ENCODE measurements around the gene TAS1R1. TPM values are rescaled to one million over a fixed set of nuclear protein-coding genes. Genes with fewer than 3 reads are reported as not detected.

The TAS1R1 gene
- total RNA-seq = not detected in 2 replicates

DNA sequence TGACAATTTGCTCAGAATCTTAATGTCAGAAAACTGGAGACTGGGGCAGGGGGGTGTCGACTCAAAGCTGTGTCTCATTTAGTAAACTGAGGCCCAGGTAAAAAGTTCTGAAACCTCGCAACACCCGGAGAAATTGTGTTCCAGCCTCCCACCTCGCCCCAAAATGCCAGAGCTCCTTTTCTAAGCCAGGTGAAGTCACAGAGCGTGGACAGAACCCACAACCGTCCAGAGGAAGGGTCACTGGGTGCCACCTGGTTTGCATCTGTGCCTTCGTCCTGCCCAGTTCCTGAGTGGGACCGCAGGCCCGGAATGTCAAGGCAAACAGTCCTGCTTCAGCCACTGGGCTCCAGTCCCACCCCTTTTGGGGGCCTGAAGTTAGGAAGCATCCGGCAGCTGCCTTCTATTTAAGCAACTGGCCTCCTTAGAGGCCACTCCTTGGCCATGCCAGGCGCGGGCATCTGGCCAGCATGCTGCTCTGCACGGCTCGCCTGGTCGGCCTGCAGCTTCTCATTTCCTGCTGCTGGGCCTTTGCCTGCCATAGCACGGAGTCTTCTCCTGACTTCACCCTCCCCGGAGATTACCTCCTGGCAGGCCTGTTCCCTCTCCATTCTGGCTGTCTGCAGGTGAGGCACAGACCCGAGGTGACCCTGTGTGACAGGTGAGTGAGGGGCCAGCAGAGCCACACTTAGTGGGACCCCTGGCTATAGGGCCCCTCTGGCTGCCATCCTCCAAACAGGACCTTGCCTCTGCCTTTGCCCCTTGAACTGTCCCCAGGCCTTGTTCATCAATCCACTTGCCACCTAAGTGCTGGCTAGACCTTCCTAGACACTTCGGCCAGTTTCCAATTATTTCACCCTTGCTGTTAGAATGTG lies at the start of gene TAS1R1:
Gene TAS1R1 (plus strand): TSS at position 401 of the 872 bp plus-strand sequence. CDS start 67 bp downstream, at position 468.
- H3K4me3 ChIP-seq (ENCODE audit: low read depth, low read length) = peak within 1 kb of the TSS; percentile 99
- TF ChIP-seq, protein P1, sequence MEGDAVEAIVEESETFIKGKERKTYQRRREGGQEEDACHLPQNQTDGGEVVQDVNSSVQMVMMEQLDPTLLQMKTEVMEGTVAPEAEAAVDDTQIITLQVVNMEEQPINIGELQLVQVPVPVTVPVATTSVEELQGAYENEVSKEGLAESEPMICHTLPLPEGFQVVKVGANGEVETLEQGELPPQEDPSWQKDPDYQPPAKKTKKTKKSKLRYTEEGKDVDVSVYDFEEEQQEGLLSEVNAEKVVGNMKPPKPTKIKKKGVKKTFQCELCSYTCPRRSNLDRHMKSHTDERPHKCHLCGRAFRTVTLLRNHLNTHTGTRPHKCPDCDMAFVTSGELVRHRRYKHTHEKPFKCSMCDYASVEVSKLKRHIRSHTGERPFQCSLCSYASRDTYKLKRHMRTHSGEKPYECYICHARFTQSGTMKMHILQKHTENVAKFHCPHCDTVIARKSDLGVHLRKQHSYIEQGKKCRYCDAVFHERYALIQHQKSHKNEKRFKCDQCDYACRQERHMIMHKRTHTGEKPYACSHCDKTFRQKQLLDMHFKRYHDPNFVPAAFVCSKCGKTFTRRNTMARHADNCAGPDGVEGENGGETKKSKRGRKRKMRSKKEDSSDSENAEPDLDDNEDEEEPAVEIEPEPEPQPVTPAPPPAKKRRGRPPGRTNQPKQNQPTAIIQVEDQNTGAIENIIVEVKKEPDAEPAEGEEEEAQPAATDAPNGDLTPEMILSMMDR (conservative IDR thresholded peaks at IDR 0.05; ENCODE audit: low read depth, low read length) = no peak
- no peak for DNase-seq (ENCODE audit: low read depth)

DNA sequence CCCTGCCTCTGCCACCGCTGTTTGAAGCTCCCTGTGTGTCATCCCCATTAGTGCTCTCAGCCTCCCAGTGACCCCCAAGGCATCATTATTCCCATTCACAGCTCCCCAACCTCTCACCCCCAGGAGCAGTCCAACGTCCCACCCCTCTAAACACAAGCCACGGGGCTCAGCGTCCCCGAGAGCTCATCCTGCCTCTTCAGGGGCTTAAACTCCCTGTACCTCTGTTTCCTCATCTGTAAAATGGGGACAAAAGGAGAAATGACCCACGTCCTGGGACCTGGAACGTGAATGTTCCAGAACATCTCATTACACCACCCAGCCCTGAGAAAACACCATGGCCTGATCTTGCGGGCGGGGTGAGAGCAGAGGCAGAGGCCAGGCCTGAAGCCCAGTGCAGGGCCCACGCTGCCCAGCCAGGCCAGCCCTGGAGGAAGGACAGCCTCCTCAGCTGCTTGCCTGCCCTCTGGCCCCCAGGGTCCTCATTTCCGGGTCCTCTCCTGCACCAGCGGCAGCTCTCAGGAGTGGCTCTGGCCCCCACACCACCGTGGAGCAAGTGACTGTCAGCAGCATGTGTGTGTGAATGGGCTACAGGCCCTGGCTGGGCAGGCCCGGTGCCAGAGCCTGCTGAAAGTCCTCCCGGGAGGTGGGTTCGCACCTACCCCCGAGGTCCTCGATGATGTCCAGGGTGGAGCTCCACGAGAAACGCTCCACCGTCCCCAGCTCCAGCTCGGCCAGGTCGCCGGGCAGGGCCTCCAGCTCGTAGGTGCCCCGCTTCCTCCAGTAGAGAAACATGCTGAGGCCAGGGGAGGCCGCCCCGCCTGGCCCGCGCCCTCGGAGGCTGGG lies 49.5 kb upstream of the TAS1R1 start:
- no peak for DNase-seq (ENCODE audit: low read depth)
- TF ChIP-seq, protein P1 (conservative IDR thresholded peaks at IDR 0.05; ENCODE audit: low read depth, low read length) = no peak
- H3K4me3 ChIP-seq (ENCODE audit: low read depth, low read length) = no peak overlapping the region

DNA sequence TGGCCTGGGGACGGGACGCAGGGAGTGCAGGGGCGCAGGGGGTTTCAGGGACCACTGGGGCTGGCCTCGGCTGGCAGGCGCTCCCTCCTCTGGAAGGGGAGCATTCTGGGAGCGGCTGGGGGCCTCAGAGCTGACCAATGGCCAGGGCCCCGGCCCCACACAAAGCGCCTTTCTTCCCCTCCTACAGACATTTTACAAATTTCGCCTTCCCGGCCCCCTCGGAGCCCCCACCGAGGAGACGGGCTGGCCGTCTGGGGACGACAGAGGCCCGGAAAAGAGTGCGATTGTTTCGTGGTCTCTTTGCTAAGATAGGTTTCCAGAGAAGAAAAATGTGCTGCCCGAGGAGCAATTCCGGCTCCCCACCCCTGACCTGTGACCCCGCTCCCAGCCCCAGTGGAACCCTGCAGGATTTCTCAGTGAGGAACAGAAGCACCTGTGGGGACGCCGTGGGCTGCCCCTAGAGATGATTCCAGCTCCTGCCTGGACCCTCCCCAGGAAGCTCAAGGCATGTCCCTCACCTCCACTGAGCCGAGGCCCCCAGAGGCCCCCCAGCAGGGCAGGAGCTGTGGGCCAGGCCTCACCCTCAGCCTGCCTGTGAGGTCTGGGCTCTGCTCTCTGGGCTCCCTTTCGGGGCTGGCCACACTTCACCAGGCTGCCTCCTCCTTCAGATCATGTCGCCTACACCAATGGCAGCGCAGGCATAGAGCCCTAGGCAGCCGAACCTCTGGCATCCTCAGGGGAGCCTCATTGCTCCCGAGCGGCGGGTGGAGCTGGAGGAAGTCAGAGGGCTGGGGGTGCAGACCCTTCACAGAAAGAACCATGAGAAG lies 48.7 kb upstream of the TAS1R1 start:
- TF ChIP-seq, protein P1 (conservative IDR thresholded peaks at IDR 0.05; ENCODE audit: low read depth, low read length) = no peak
- DNase-seq (ENCODE audit: low read depth) = no peak
- H3K4me3 ChIP-seq (ENCODE audit: low read depth, low read length) = no peak overlapping the region

DNA sequence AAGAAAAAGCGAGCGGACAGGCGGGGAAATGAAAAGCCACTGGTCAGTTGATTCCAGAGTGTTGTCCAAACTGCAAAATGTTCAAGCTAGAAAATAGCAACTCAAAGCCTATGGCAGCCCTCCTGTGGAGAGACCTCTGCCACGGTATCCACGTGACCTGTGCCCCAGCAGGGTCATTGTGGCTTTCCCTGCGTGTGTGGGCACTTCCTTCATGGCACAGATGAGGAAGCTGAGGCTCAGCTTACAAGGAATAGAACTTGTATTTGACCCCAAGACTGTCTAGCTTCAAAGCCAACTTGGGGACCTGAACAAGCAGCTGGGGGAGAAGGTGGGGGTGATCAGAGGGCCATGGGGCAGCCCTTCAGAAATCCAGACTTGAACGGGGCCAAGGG lies 48.1 kb upstream of the TAS1R1 start:
- H3K4me3 ChIP-seq (ENCODE audit: low read depth, low read length) = no peak overlapping the region
- TF ChIP-seq, protein P1 (conservative IDR thresholded peaks at IDR 0.05; ENCODE audit: low read depth, low read length) = no peak
- DNase-seq (ENCODE audit: low read depth) = no peak

DNA sequence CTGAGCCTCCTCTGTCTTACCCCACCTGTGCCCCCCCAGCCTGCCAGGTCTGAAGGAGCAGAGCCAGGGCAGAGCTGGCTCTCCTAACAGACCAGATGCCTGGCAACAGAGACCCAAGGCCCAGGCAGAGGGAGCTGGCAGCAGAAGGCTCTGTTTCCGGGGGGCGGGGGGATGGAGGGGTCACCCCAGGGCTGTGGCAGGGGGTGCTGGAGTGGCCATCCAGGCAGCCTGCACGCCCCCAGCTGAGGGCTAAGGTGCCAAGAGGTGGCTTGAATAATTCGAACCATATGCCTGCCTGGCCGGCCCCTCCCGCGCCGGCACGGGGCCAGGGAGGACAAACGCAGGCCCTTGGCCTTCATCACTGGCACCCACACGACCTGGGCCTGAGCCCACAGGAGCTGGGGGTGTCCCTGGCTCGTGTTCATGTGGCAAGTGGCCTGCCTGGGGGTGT lies 47.6 kb upstream of the TAS1R1 start:
- TF ChIP-seq, protein P1 (conservative IDR thresholded peaks at IDR 0.05; ENCODE audit: low read depth, low read length) = no peak
- no peak for DNase-seq (ENCODE audit: low read depth)
- H3K4me3 ChIP-seq (ENCODE audit: low read depth, low read length) = no peak overlapping the region

DNA sequence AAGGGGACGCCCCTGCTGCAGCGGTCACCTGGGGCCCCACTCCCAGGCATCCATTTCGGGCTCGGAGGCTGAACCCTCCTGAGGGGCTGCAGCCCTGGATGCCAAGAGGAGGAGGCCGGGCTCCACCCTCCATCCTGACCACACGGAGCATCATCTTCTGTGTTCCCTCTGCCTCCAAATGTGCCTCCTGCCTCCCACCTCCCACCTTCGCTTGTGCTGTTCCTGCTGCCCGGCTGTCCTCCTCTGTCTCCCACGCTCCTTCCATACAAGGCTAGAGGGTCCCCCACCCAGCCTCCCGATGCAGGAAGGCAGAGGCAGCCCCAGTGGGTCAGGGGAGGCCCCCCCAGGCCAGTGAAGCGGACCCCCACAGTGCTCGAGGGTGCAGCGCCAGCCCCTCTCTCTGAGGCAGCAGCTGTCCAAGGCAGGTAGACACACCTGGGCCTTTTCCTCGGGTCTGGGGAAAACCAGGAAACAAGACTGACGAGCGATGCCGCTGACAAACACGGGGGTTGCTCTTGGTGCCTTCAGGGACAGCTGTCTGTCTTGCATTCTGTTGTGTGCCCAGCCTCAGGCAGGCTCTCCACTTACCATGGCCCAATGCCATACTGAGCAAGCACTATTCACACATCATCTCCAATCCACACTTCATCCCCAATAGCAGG lies 46.8 kb upstream of the TAS1R1 start:
- TF ChIP-seq, protein P1 (conservative IDR thresholded peaks at IDR 0.05; ENCODE audit: low read depth, low read length) = no peak
- H3K4me3 ChIP-seq (ENCODE audit: low read depth, low read length) = no peak overlapping the region
- DNase-seq (ENCODE audit: low read depth) = no peak

All from epithelial cell of proximal tubule (primary cell).